ENCODE results near the gene STARD10.

DNA sequence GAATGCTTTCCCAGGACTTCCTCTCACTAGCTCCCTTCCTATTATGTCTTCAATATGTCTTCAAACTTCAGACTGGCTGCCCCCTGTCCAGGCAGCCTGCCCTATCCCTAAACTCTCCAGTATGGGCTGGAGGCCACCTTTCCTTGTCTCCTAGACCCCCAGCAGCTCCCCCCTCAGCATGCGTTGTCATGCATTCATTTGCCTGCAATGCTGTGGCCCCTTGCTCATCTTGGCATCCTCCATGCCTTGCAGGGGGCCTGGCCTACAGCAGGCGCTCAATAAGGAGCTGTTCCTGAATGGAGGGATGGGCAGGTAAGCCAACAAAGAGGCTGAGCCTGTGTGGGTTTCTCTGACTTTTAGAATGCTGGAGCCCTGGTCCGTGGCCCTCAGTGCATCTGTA lies 25.3 kb downstream of the STARD10 start:
- TF ChIP-seq, protein P1, sequence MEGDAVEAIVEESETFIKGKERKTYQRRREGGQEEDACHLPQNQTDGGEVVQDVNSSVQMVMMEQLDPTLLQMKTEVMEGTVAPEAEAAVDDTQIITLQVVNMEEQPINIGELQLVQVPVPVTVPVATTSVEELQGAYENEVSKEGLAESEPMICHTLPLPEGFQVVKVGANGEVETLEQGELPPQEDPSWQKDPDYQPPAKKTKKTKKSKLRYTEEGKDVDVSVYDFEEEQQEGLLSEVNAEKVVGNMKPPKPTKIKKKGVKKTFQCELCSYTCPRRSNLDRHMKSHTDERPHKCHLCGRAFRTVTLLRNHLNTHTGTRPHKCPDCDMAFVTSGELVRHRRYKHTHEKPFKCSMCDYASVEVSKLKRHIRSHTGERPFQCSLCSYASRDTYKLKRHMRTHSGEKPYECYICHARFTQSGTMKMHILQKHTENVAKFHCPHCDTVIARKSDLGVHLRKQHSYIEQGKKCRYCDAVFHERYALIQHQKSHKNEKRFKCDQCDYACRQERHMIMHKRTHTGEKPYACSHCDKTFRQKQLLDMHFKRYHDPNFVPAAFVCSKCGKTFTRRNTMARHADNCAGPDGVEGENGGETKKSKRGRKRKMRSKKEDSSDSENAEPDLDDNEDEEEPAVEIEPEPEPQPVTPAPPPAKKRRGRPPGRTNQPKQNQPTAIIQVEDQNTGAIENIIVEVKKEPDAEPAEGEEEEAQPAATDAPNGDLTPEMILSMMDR (IDR thresholded peaks at IDR 0.05): no peak
- TF ChIP-seq POLR2A (IDR thresholded peaks at IDR 0.05): no peak

All from testis (tissue), 2 donors.